H1 (cell line): Measurements from ENCODE around the gene TIFAB. TPM values are rescaled to one million over a fixed set of nuclear protein-coding genes. Genes with fewer than 3 reads are reported as not detected.

ENCODE experiments used
- CTCF ChIA-PET: fragments of 300-600 bp; sonication (Branson Sonifier 250); formaldehyde crosslinking; loops from one replicate; lab custom pipeline; 2021; ENCODE audit not compliant: partially characterized antibody; lab: Charles Lee
- POLR2A ChIA-PET: fragments of 300-600 bp; sonication (Branson Sonifier 250); formaldehyde crosslinking; loops from one replicate; lab custom pipeline; 2021; ENCODE audit warnings: inconsistent platforms; ENCODE audit not compliant: partially characterized antibody; lab: Charles Lee
- DNase-seq, 2 experiments: peaks; one replicate each; pipeline versions ENCODE4 v3.0.0 to v3.0.0-alpha.2; 2010 to 2022; ENCODE audit warnings: low spot score in 2 of 2, low read depth in 1 of 2, mixed read lengths in 1 of 2
- FAIRE-seq: peaks from 2 replicates; lab custom pipeline; 2011; peaks lifted over from hg19 to GRCh38; lab: Jason Lieb, UNC
- H2AFZ ChIP-seq: 2 replicates; pipeline ENCODE4 v1.8.1; 2012; ENCODE audit warnings: low read length, inconsistent platforms
- H2AK5ac ChIP-seq: 2 replicates; pipeline ENCODE4 v1.6.1; 2013; ENCODE audit warnings: low read depth, low read length
- H2BK120ac ChIP-seq: replicated peaks from 2 replicates; pipeline ENCODE3; 2013; ENCODE audit warnings: low read depth, low read length, inconsistent platforms
- H2BK12ac ChIP-seq: 2 replicates; pipeline ENCODE4 v1.6.1; 2013; ENCODE audit warnings: low read depth, low read length
- H2BK15ac ChIP-seq: 2 replicates; pipeline ENCODE4 v1.6.1; 2013; ENCODE audit warnings: low read length
- H2BK20ac ChIP-seq: 2 replicates; pipeline ENCODE4 v1.6.1; 2013; ENCODE audit warnings: low read length
- H2BK5ac ChIP-seq: 2 replicates; pipeline ENCODE4 v1.6.1; 2013; ENCODE audit warnings: low read depth, low read length
- H3K14ac ChIP-seq: 2 replicates; pipeline ENCODE4 v1.6.1; 2013; ENCODE audit warnings: inconsistent platforms; ENCODE audit not compliant: insufficient read length
- H3K18ac ChIP-seq: 2 replicates; pipeline ENCODE4 v1.6.1; 2013; ENCODE audit warnings: low read length; ENCODE audit errors: extremely low read depth
- H3K23ac ChIP-seq: 2 replicates; pipeline ENCODE4 v1.6.1; 2013; ENCODE audit warnings: inconsistent platforms; ENCODE audit not compliant: insufficient read length
- H3K23me2 ChIP-seq: 2 replicates; pipeline ENCODE4 v1.6.1; 2013; ENCODE audit warnings: low read depth, low read length
- H3K27ac ChIP-seq: 2 replicates; pipeline ENCODE4 v1.6.1; 2011; ENCODE audit warnings: low read depth, low read length, inconsistent platforms
- H3K27me3 ChIP-seq, 4 experiments: replicated peaks in 1 of 4; 1 replicate in 1 of 4; 2 replicates in 3 of 4; pipeline versions ENCODE4 v1.6.1 to v1.8.1; 2011 to 2013; ENCODE audit warnings: low read length in 3 of 4, mild to moderate bottlenecking in 3 of 4, inconsistent platforms in 2 of 4, mixed read lengths in 2 of 4, moderate library complexity in 1 of 4; ENCODE audit not compliant: control insufficient read depth in 3 of 4, insufficient read depth in 3 of 4; ENCODE audit errors: extremely low read depth in 1 of 4
- H3K36me3 ChIP-seq, 4 experiments: 2 replicates each; pipeline versions ENCODE4 v1.6.1 to v1.8.1; 2011 to 2013; ENCODE audit warnings: mild to moderate bottlenecking in 4 of 4, low read length in 3 of 4, moderate library complexity in 2 of 4, control low read depth in 1 of 4, inconsistent platforms in 1 of 4; ENCODE audit not compliant: insufficient read depth in 4 of 4, control insufficient read depth in 2 of 4
- H3K4ac ChIP-seq: replicated peaks from 2 replicates; pipeline ENCODE3; 2013; ENCODE audit warnings: low read length, low read depth, mixed read lengths, inconsistent platforms; ENCODE audit not compliant: insufficient read length
- H3K4me1 ChIP-seq, 4 experiments: replicated peaks in 1 of 4; 1 replicate in 1 of 4; 2 replicates in 3 of 4; pipeline versions ENCODE4 v1.6.1 to v1.8.1; 2011 to 2013; ENCODE audit warnings: low read length in 3 of 4, inconsistent platforms in 2 of 4, mixed read lengths in 1 of 4; ENCODE audit not compliant: insufficient read depth in 4 of 4, control insufficient read depth in 3 of 4
- H3K4me2 ChIP-seq, 2 experiments: 2 replicates each; pipeline versions ENCODE4 v1.6.1 to v1.8.1; 2011 to 2013; ENCODE audit warnings: low read depth in 2 of 2, low read length in 2 of 2, control low read depth in 1 of 2, inconsistent platforms in 1 of 2, mild to moderate bottlenecking in 1 of 2; ENCODE audit not compliant: insufficient read depth in 1 of 2
- H3K4me3 ChIP-seq, 4 experiments: fragments of 200-600, 300-600 bp in 1 of 4; sonication (generic), shearing (Covaris generic), sonication (Bioruptor Twin) in 1 of 4; 2 replicates each; pipeline versions ENCODE4 v1.5.1 to v1.8.1; 2011 to 2016; ENCODE audit warnings: low read length in 4 of 4, low read depth in 3 of 4, control low read depth in 2 of 4, inconsistent platforms in 2 of 4, mild to moderate bottlenecking in 2 of 4, mixed read lengths in 1 of 4, moderate library complexity in 1 of 4; ENCODE audit not compliant: insufficient read depth in 2 of 4; ENCODE audit errors: extremely low read depth in 1 of 4
- H3K56ac ChIP-seq: replicated peaks from 2 replicates; pipeline ENCODE3; 2013; ENCODE audit warnings: low read depth, mild to moderate bottlenecking, mixed read lengths, low read length, inconsistent platforms; ENCODE audit not compliant: insufficient read length
- H3K79me1 ChIP-seq: 2 replicates; pipeline ENCODE4 v1.6.1; 2013; ENCODE audit warnings: low read depth, low read length, control low read depth
- H3K79me2 ChIP-seq, 2 experiments: 2 replicates each; pipeline versions ENCODE4 v1.6.1 to v1.8.1; 2012 to 2013; ENCODE audit warnings: low read length in 2 of 2, mild to moderate bottlenecking in 2 of 2, inconsistent platforms in 1 of 2; ENCODE audit not compliant: insufficient read depth in 2 of 2, control insufficient read depth in 1 of 2
- H3K9ac ChIP-seq, 4 experiments: replicated peaks in 1 of 4; 1 replicate in 1 of 4; 2 replicates in 3 of 4; pipeline versions ENCODE4 v1.6.1 to v1.8.1; 2011 to 2013; ENCODE audit warnings: low read depth in 3 of 4, low read length in 3 of 4, control low read depth in 2 of 4, mild to moderate bottlenecking in 2 of 4, moderate library complexity in 2 of 4, inconsistent platforms in 1 of 4; ENCODE audit errors: extremely low read depth in 1 of 4
- H3K9me3 ChIP-seq, 2 experiments: 2 replicates each; pipeline versions ENCODE4 v1.6.1 to v1.8.1; 2012 to 2013; ENCODE audit warnings: mild to moderate bottlenecking in 2 of 2, moderate library complexity in 2 of 2, control low read depth in 1 of 2, inconsistent platforms in 1 of 2, low read depth in 1 of 2, low read length in 1 of 2, mixed read lengths in 1 of 2; ENCODE audit not compliant: insufficient read depth in 2 of 2
- H4K20me1 ChIP-seq, 2 experiments: replicated peaks in 1 of 2; 2 replicates each; pipeline versions ENCODE3 to v1.8.1; 2011 to 2013; ENCODE audit warnings: inconsistent platforms in 2 of 2, low read length in 2 of 2, mild to moderate bottlenecking in 1 of 2; ENCODE audit not compliant: insufficient read depth in 2 of 2, control insufficient read depth in 1 of 2
- H4K5ac ChIP-seq: 2 replicates; pipeline ENCODE4 v1.6.1; 2013; ENCODE audit warnings: low read length, low read depth, mixed read lengths, inconsistent platforms; ENCODE audit not compliant: insufficient read length
- H4K8ac ChIP-seq: 2 replicates; pipeline ENCODE4 v1.8.0; 2013; ENCODE audit warnings: mild to moderate bottlenecking, moderate library complexity, low read length, inconsistent platforms; ENCODE audit not compliant: insufficient read depth; ENCODE audit errors: extremely low read depth
- H4K91ac ChIP-seq: replicated peaks from 2 replicates; pipeline ENCODE3; 2013; ENCODE audit warnings: low read length, mixed read lengths, inconsistent platforms; ENCODE audit not compliant: insufficient read length
- BRCA1 ChIP-seq: IDR thresholded peaks from 2 replicates; pipeline ENCODE4 v1.6.1; 2012; ENCODE audit warnings: low read depth, low read length, improper control_type of control experiment
- CEBPB ChIP-seq: IDR thresholded peaks from 2 replicates; pipeline ENCODE4 v1.6.1; 2012; ENCODE audit warnings: low read depth, low read length
- CHD2 ChIP-seq: IDR thresholded peaks from 2 replicates; pipeline ENCODE4 v1.6.1; 2012; ENCODE audit warnings: low read length, improper control_type of control experiment
- KDM4A ChIP-seq: IDR thresholded peaks from one replicate; pipeline ENCODE4 v1.7.1; 2012; ENCODE audit warnings: low read depth, mild to moderate bottlenecking, moderate library complexity, low read length, inconsistent platforms; ENCODE audit not compliant: severe bottlenecking
- NANOG ChIP-seq: IDR thresholded peaks from 2 replicates; pipeline ENCODE4 v1.6.1; 2011; ENCODE audit warnings: low read length, low read depth, mild to moderate bottlenecking, inconsistent platforms; ENCODE audit not compliant: insufficient read depth, poor library complexity, severe bottlenecking
- POLR2AphosphoS5 ChIP-seq: IDR thresholded peaks from 2 replicates; pipeline ENCODE4 v1.6.1; 2011; ENCODE audit warnings: low read depth, low read length
- RFX5 ChIP-seq: IDR thresholded peaks from 2 replicates; pipeline ENCODE4 v1.6.1; 2011; ENCODE audit warnings: low read depth, low read length, improper control_type of control experiment, borderline replicate concordance
- SP4 ChIP-seq: IDR thresholded peaks from 2 replicates; pipeline ENCODE4 v1.6.1; 2012; ENCODE audit warnings: low read length, inconsistent platforms
- SUZ12 ChIP-seq: fragments of 200-600 bp; sonication (generic); IDR thresholded peaks from 2 replicates; pipeline ENCODE4 v1.6.1; 2012; ENCODE audit warnings: mild to moderate bottlenecking, inconsistent platforms, low read length, moderate library complexity, mixed read lengths
- TCF12 ChIP-seq: IDR thresholded peaks from 2 replicates; pipeline ENCODE4 v1.6.1; 2011; ENCODE audit warnings: low read depth, mild to moderate bottlenecking, low read length
- YY1 ChIP-seq: IDR thresholded peaks from 2 replicates; pipeline ENCODE4 v1.6.1; 2011; ENCODE audit warnings: low read depth, mild to moderate bottlenecking, low read length
- WGBS, 2 experiments: shearing (Covaris generic) in 1 of 2; methylation state at CpG; one replicate each; pipeline versions ENCODE4 v1.1.6 to v1.1.7; 2013 to 2015; ENCODE audit warnings: low lambda C conversion rate in 2 of 2, mixed read lengths in 2 of 2, inconsistent platforms in 1 of 2, low coverage in 1 of 2, missing lambda C conversion rate in 1 of 2; ENCODE audit not compliant: insufficient replicate concordance in 2 of 2, insufficient coverage in 1 of 2, insufficient read length in 1 of 2; ENCODE audit errors: extremely low coverage in 1 of 2, missing lambda C conversion rate in 1 of 2; 5-methylcytosine and 5-hydroxymethylcytosine counted together
- polyA plus RNA-seq, 7 experiments: library from polyadenylated mRNA; depleted of rRNA in 3 of 7; stranded (reverse) in 5 of 7; unstranded in 2 of 7; fragments of >200 nt in 5 of 7; fragments of 200-250 nt in 2 of 7; gene quantifications; 1 replicate in 5 of 7; 2 replicates in 1 of 7; 4 replicates in 1 of 7; pipeline versions ENCODE4 v1.2.1 to v1.2.3, GENCODE V29; 2011 to 2013; ENCODE audit warnings: missing spikeins in 2 of 7, mixed read lengths in 2 of 7
- total RNA-seq: library from RNA; stranded (reverse); fragmentation: NEBNext Ultra II Directional; extraction: Animal tissue kit (Norgen Biotek cat#: 25700); gene quantifications from 2 replicates; pipeline ENCODE4 v1.2.1, GENCODE V29; 2021
- TF ChIP-seq, protein P1 (sequence below): IDR thresholded peaks from 2 replicates; pipeline ENCODE4 v1.6.1; 2012; ENCODE audit warnings: low read length, inconsistent platforms

TIFAB gene
- total and polyA plus RNA-seq, 2 of the 8 experiments (the other 6 are each of a cell fraction or from before 2014, with no cell fraction given), result not detected

DNA sequence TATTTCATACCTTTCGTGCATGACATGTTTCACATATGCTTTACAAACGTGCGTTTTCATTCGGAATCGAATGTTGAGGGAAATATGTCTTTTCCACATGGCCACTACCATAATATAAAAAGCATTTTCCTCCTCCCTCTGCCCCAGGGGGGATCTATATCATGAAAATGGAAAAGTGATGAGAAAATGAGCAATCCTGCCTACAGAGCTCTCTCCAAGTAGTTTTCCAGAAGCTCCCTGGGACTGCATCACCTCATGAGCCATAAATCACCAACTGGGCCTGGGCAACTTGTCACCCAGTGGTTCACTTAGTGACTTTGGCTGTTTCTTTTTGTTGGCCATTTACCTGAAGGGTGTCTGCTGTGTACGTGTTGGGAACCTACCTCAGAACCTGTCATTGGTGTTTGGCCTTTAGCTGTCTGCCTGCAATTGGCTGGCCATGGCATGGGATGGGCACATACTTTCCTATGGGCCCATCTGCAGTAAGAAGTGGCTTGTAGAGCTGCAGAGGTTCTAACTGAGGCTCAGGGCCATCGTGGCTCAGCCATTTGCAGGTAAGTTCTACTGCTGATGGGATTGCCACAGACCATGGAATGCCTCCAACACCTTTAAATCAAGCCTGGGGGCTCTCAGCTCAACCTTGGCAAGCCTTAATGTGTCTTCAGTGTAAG, 9.5 kb upstream of the TIFAB start:
- Histone ChIP-seq H2AK5ac (no peak overlapping the region), H3K23me2 (peaks cover 2% of the 10 kb centered on the region; the same call in 1 of the 2 replicates), H3K56ac (no peak overlapping the region), H3K27me3 (peaks cover 25 to 53% (median 40%) of the 10 kb centered on the region in 4 experiments), H2BK12ac (no peak overlapping the region), H3K4me1 (peaks cover 0 to 8% (median 4%) of the 10 kb centered on the region in 4 experiments; a peak in 5 of 7 replicates), H3K4me2 (no peak overlapping the region), H2AFZ (no peak overlapping the region), H3K27ac (no peak overlapping the region), H3K23ac (no peak overlapping the region), H3K4me3 (no peak overlapping the region), H2BK120ac (no peak overlapping the region), H2BK5ac (no peak overlapping the region), H2BK20ac (no peak overlapping the region), H4K20me1 (peaks cover 3 to 6% of the 10 kb centered on the region in 2 experiments), H4K8ac (no peak overlapping the region), H3K9ac (no peak overlapping the region), H3K9me3 (no peaks in the 10 kb centered on the region), H3K18ac (no peak overlapping the region), H3K14ac (no peak overlapping the region), H4K91ac (no peak overlapping the region), H3K4ac (no peak overlapping the region), H3K79me1 (no peaks in the 10 kb centered on the region), H3K79me2 (no peaks in the 10 kb centered on the region), H2BK15ac (no peak overlapping the region), H4K5ac (no peak overlapping the region), H3K36me3 (no peaks in the 10 kb centered on the region)
- 89% methylated on average over 7 of the region's 7 CpGs; no CpG with 5 or more reads in 1 of the 2 experiments for WGBS, 2 experiments
- FAIRE-seq, result no peak
- ChIA-PET CTCF (interaction anchor here (0.8 to 21.6 kb wide), 27 partner anchors 15 to 413 kb away, joined by 3 to 778 read pairs (median 5); partner anchors contain the start of genes DCANP1 and TIFAB), POLR2A (no interaction called here)
- DNase-seq, result no peak
- TF ChIP-seq SP4 (no peak), TCF12 (no peak), KDM4A (no peak), POLR2AphosphoS5 (no peak), CHD2 (no peak), SUZ12 (no peak), RFX5 (no peak), CEBPB (no peak), BRCA1 (no peak), YY1 (no peak), NANOG (no peak)
- TF ChIP-seq, protein P1, sequence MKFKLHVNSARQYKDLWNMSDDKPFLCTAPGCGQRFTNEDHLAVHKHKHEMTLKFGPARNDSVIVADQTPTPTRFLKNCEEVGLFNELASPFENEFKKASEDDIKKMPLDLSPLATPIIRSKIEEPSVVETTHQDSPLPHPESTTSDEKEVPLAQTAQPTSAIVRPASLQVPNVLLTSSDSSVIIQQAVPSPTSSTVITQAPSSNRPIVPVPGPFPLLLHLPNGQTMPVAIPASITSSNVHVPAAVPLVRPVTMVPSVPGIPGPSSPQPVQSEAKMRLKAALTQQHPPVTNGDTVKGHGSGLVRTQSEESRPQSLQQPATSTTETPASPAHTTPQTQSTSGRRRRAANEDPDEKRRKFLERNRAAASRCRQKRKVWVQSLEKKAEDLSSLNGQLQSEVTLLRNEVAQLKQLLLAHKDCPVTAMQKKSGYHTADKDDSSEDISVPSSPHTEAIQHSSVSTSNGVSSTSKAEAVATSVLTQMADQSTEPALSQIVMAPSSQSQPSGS, result no peak
